GM19023 (cell line): ENCODE data around the gene CEBPZOS.
"Not testable (repeated sequence)": the region's sequence is repeated elsewhere in the genome, so short reads cannot be mapped to it uniquely, and the experiment has no call there.

Experiments used
- ATAC-seq: cut with Tn5 transposase; IDR thresholded peaks from one replicate; pipeline ENCODE4 v1.9.1; 2021; ENCODE audit warnings: mild to moderate bottlenecking, moderate library complexity; ENCODE audit not compliant: unreplicated experiment

Gene CEBPZOS

GRCh38 chr2:37190290-37190689 lies 6.0 kb upstream of the CEBPZOS start:
- ATAC-seq, result no peak

GRCh38 chr2:37191253-37191652 lies 5.0 kb upstream of the CEBPZOS start:
- ATAC-seq, result no peak

GRCh38 chr2:37191747-37192146 lies 4.5 kb upstream of the CEBPZOS start:
- ATAC-seq, result no peak

- ATAC-seq, result no peak
Observed at GRCh38 chr2:37192551-37192950, 3.7 kb upstream of the CEBPZOS start.

GRCh38 chr2:37195862-37196319 lies 405 bp upstream of the CEBPZOS start:
- not testable (repeated sequence) for ATAC-seq

- no peak for ATAC-seq
Observed at GRCh38 chr2:37198681-37199065, 2.4 kb downstream of the CEBPZOS start.

- ATAC-seq, result no peak
Observed at GRCh38 chr2:37201208-37201607, 4.9 kb downstream of the CEBPZOS start.

- no peak for ATAC-seq
Observed at GRCh38 chr2:37201766-37202165, 5.5 kb downstream of the CEBPZOS start.

GRCh38 chr2:37203708-37204107 lies 7.4 kb downstream of the CEBPZOS start:
- no peak for ATAC-seq

- ATAC-seq, result not testable (repeated sequence)
Observed at GRCh38 chr2:37205071-37205661, 8.9 kb downstream of the CEBPZOS start.

GRCh38 chr2:37205689-37206341 lies 9.5 kb downstream of the CEBPZOS start:
- no peak for ATAC-seq

- ATAC-seq, result not testable (repeated sequence)
Observed at GRCh38 chr2:37206760-37207159, 10.5 kb downstream of the CEBPZOS start.

- no peak for ATAC-seq
Observed at GRCh38 chr2:37211212-37211611, 14.9 kb downstream of the CEBPZOS start.

GRCh38 chr2:37211939-37212338 lies 15.6 kb downstream of the CEBPZOS start:
- no peak for ATAC-seq

- no peak for ATAC-seq
Observed at GRCh38 chr2:37215250-37215649, 19.0 kb downstream of the CEBPZOS start.

- no peak for ATAC-seq
Observed at GRCh38 chr2:37219046-37219445, 22.8 kb downstream of the CEBPZOS start.

- ATAC-seq, result no peak
Observed at GRCh38 chr2:37223131-37223530, 26.8 kb downstream of the CEBPZOS start.

GRCh38 chr2:37224063-37224462 lies 27.8 kb downstream of the CEBPZOS start:
- no peak for ATAC-seq

- not testable (repeated sequence) for ATAC-seq
Observed at GRCh38 chr2:37225129-37225528, 28.8 kb downstream of the CEBPZOS start.

GRCh38 chr2:37226863-37227262 lies 30.6 kb downstream of the CEBPZOS start:
- ATAC-seq, result no peak

GRCh38 chr2:37228788-37229187 lies 32.5 kb downstream of the CEBPZOS start:
- no peak for ATAC-seq

- ATAC-seq, result no peak
Observed at GRCh38 chr2:37230581-37230980, 34.3 kb downstream of the CEBPZOS start.
